Esophagus muscularis mucosa (tissue), 4 donors: ENCODE data around the gene CTNNA3. TPM values are rescaled to one million over a fixed set of nuclear protein-coding genes. Genes with fewer than 3 reads are reported as not detected.
A peak's percentile ranks its signal among the peaks of the same experiment; 100 is the strongest.

ENCODE experiments used
- DNase-seq: peaks from one replicate; pipeline ENCODE4 v3.0.0-alpha.2; 2017; ENCODE audit errors: extremely low spot score
- H3K27ac ChIP-seq, 4 donors: fragments of 200-600 bp; sonication (generic); replicated peaks in 1 of 4; 1 replicate in 3 of 4; 2 replicates in 1 of 4; pipeline ENCODE4 v1.5.1; 2016 to 2019; ENCODE audit warnings: mild to moderate bottlenecking in 1 of 4
- H3K27me3 ChIP-seq, 4 donors: fragments of 200-600 bp; sonication (generic); one replicate each; pipeline versions ENCODE4 v1.5.1 to v1.6.0; 2016 to 2019
- H3K36me3 ChIP-seq, 4 donors: fragments of 200-600 bp; sonication (generic); one replicate each; pipeline ENCODE4 v1.5.1; 2016 to 2019
- H3K4me1 ChIP-seq, 4 donors: fragments of 200-600 bp; sonication (generic); one replicate each; pipeline ENCODE4 v1.5.1; 2016 to 2019
- H3K4me3 ChIP-seq, 4 donors: fragments of 200-600 bp; sonication (generic); 1 replicate in 2 of 4; 2 replicates in 2 of 4; pipeline ENCODE4 v1.5.1; 2016 to 2019; ENCODE audit warnings: mild to moderate bottlenecking in 4 of 4, moderate library complexity in 1 of 4
- H3K9me3 ChIP-seq, 4 donors: fragments of 200-600 bp; sonication (generic); 1 replicate in 3 of 4; 2 replicates in 1 of 4; pipeline ENCODE4 v1.5.1; 2016 to 2019
- EP300 ChIP-seq: sonication (generic); formaldehyde crosslinking; IDR thresholded peaks from one replicate; pipeline ENCODE4 v1.6.1; 2017; ENCODE audit warnings: antibody characterized with exemption
- POLR2A ChIP-seq: fragments of 450-650 bp; IDR thresholded peaks from one replicate; pipeline ENCODE4 v1.6.1; 2017; ENCODE audit warnings: antibody characterized with exemption, moderate library complexity, mild to moderate bottlenecking, low read depth
- POLR2AphosphoS5 ChIP-seq, 2 donors: sonication (generic); formaldehyde crosslinking; IDR thresholded peaks; one replicate each; pipeline ENCODE4 v1.6.1; 2017; ENCODE audit warnings: antibody characterized with exemption in 2 of 2
- WGBS: methylation state at CpG from one replicate; pipeline ENCODE4 v1.1.5; 2018; 5-methylcytosine and 5-hydroxymethylcytosine counted together
- intact Hi-C: fragments of 100-400 bp; cut with DNase I; formaldehyde crosslinking; loops from one replicate; pipeline ENCODE4 v1.15.1; 2023
- total RNA-seq, 4 donors: library from RNA; depleted of rRNA; stranded (reverse); fragments of >200 nt; gene quantifications; one replicate each; pipeline versions ENCODE4 v1.1.0 to v1.2.1, GENCODE V29; 2016
- TF ChIP-seq, protein P1 (sequence below), 3 experiments: fragments of 200-600 bp in 2 of 3; fragments of 450-650 bp in 1 of 3; sonication (generic) in 2 of 3; IDR thresholded peaks; one replicate each; pipeline ENCODE4 v1.5.1; 2017 to 2019; ENCODE audit warnings: antibody characterized with exemption in 3 of 3, mild to moderate bottlenecking in 2 of 3, moderate library complexity in 1 of 3

Gene CTNNA3
- 10 to 100 TPM in 3 of 4 donors, 1 to 10 TPM in 1; 5.1 to 27.8 (median 17.6) TPM for total RNA-seq

DNA sequence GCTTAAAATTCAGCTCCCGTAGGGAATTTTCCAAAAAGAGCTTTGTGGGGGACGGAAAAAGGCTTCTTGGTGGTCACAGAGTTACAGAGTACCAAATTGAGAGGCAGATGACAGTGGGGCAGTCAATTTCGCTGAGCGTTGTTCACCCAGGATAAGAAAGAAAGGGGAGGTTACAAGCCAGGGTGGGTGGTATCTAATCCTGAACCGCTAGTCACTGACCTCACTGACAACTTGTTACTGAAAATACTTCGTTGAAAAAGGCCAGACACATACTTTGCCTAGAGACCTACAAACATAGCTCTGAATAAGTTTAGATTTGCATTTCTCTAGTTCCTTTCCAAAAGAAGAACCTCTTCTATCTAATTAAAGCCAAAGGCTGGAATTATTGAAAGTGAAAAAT is at the start of gene CTNNA3:
Gene CTNNA3, minus strand, starts transcription at position 167 of the 400 bp plus-strand sequence.
- peak within 1 kb of the TSS; percentile 63 to 76 (median 68) for H3K27ac ChIP-seq
- peak in 1 of 2 donors; percentile 15 for TF ChIP-seq POLR2AphosphoS5 (IDR thresholded peaks at IDR 0.05)
- no peak for TF ChIP-seq POLR2A
- DNase-seq: no peak
- no peaks in the 10 kb centered on the region for H3K27me3 ChIP-seq
- peak within 1 kb of the TSS; percentile 48 to 54 (median 51) for H3K4me3 ChIP-seq
- intact Hi-C loops: loop anchor here (2.0 kb wide), 1 partner anchor 85 kb away; no protein-coding TSS in a partner anchor
- no peaks in the 10 kb centered on the region for H3K36me3 ChIP-seq
- H3K4me1 ChIP-seq: peaks cover 6 to 31% (median 26%) of the 10 kb centered on the region in 4 donors
- 17% methylated on average over 6 of the region's 6 CpGs for WGBS
- H3K9me3 ChIP-seq: no peaks in the 10 kb centered on the region

DNA sequence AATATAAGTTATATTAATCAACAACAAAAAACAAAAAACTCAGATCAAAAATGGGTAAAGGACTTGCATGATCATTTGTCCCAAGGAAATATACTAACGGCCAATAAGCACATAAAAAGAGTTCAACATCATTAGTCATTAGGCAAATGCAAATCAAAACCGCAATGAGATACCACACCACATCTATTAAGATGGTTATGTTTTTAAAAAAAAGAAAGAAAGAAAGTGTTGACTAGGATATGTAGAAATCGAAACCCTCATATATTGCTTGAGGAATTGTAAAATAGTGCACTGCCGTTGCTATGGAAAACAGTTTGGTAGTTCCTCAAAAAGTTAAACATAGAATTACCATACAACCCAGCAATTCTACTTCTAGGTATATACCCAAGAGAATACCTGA is 39.4 kb upstream of the CTNNA3 start:
- H3K27me3 ChIP-seq: no peaks in the 10 kb centered on the region
- no peak overlapping the region for H3K27ac ChIP-seq
- TF ChIP-seq POLR2AphosphoS5 (IDR thresholded peaks at IDR 0.05) (no peak), EP300 (no peak), POLR2A (no peak)
- TF ChIP-seq, protein P1, sequence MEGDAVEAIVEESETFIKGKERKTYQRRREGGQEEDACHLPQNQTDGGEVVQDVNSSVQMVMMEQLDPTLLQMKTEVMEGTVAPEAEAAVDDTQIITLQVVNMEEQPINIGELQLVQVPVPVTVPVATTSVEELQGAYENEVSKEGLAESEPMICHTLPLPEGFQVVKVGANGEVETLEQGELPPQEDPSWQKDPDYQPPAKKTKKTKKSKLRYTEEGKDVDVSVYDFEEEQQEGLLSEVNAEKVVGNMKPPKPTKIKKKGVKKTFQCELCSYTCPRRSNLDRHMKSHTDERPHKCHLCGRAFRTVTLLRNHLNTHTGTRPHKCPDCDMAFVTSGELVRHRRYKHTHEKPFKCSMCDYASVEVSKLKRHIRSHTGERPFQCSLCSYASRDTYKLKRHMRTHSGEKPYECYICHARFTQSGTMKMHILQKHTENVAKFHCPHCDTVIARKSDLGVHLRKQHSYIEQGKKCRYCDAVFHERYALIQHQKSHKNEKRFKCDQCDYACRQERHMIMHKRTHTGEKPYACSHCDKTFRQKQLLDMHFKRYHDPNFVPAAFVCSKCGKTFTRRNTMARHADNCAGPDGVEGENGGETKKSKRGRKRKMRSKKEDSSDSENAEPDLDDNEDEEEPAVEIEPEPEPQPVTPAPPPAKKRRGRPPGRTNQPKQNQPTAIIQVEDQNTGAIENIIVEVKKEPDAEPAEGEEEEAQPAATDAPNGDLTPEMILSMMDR (IDR thresholded peaks at IDR 0.05): no peak
- no peaks in the 10 kb centered on the region for H3K36me3 ChIP-seq
- intact Hi-C loops: no loop called here
- no peaks in the 10 kb centered on the region for H3K4me1 ChIP-seq
- H3K9me3 ChIP-seq: no peaks in the 10 kb centered on the region
- 81% methylated on average over 4 of the region's 4 CpGs for WGBS
- no peak for DNase-seq
- no peak overlapping the region for H3K4me3 ChIP-seq

DNA sequence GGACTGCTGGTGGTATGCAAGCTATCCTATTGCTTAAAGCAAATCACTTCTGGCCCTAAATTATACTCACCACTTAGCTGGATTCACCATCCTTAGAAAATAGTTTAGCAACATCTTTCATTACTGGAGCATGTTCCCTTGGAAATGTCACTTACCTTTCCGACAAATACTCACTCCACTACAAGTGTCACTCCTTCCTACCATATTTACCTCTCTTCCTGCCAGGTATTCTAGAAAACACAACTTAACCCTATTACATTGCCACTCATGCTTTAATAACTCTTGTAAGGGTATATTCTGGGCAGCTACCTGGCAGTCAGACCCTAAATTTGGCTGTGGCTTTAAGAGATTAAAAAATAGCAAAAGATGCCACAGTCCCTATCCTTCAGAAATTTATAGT is 37.5 kb upstream of the CTNNA3 start:
- intact Hi-C loops: no loop called here
- 100% methylated on average over 1 of the region's 1 CpG for WGBS
- Histone ChIP-seq H3K4me3 (no peak overlapping the region), H3K9me3 (no peaks in the 10 kb centered on the region), H3K27me3 (no peaks in the 10 kb centered on the region), H3K27ac (no peak overlapping the region), H3K36me3 (no peaks in the 10 kb centered on the region), H3K4me1 (no peaks in the 10 kb centered on the region)
- TF ChIP-seq POLR2AphosphoS5 (IDR thresholded peaks at IDR 0.05): no peak
- TF ChIP-seq EP300: no peak
- TF ChIP-seq, protein P1 (IDR thresholded peaks at IDR 0.05): no peak
- no peak for TF ChIP-seq POLR2A
- no peak for DNase-seq

DNA sequence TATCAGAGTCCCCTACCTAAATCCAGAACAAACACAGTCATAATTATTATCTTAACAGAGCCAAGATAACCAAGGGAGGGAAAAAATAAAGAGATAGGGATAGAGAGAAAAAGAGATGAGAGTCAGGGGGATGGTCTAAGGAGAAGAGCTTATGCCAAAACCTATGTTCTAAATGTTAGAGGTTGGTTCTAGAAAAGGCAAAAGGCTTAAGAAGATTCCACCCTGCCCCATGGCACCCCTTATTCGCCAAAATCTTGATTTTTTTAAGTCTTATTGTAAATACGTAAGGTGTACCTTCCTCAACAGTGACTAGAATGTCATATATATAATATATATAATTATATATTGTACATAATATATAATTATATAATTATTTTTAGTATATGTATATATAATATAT is 29.6 kb upstream of the CTNNA3 start:
- H3K4me3 ChIP-seq: no peak overlapping the region
- no peaks in the 10 kb centered on the region for H3K27me3 ChIP-seq
- intact Hi-C loops: no loop called here
- no peaks in the 10 kb centered on the region for H3K36me3 ChIP-seq
- H3K4me1 ChIP-seq: no peaks in the 10 kb centered on the region
- TF ChIP-seq, protein P1 (IDR thresholded peaks at IDR 0.05): no peak
- TF ChIP-seq EP300 (no peak), POLR2AphosphoS5 (IDR thresholded peaks at IDR 0.05) (no peak), POLR2A (no peak)
- no peak for DNase-seq
- no peak overlapping the region for H3K27ac ChIP-seq
- 91% methylated on average over 2 of the region's 2 CpGs for WGBS
- H3K9me3 ChIP-seq: peaks cover 0 to 5% (median 0%) of the 10 kb centered on the region in 4 donors

DNA sequence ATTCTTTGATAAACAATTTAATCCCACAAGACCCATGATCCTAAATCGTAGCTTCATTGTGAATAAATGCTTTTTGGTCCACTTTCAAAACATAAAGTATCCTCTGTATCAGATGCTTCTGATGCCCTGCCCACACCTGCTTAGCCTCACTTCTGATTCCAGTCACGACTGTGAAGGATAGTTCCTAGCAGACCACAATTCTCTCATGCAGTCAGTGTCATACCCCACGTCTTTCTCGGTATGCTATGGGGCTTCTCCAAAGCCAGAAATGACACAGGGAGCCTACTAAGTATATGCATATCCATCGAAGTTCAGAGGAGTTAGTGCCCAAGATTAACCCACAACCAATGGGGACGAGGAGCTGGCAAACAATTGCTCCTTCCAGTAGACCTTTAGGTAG is 27.6 kb upstream of the CTNNA3 start:
- no peak for TF ChIP-seq POLR2A
- TF ChIP-seq EP300: no peak
- TF ChIP-seq, protein P1 (IDR thresholded peaks at IDR 0.05): no peak
- no peak for TF ChIP-seq POLR2AphosphoS5 (IDR thresholded peaks at IDR 0.05)
- Histone ChIP-seq H3K4me1 (no peaks in the 10 kb centered on the region), H3K9me3 (peaks cover 0 to 5% (median 0%) of the 10 kb centered on the region in 4 donors), H3K36me3 (no peaks in the 10 kb centered on the region), H3K27ac (no peak overlapping the region), H3K4me3 (no peak overlapping the region), H3K27me3 (no peaks in the 10 kb centered on the region)
- intact Hi-C loops: no loop called here
- 92% methylated on average over 6 of the region's 6 CpGs for WGBS
- no peak for DNase-seq
